HCT116 (cell line): Measurements from ENCODE around the gene TBATA. TPM values are rescaled to one million over a fixed set of nuclear protein-coding genes. Genes with fewer than 3 reads are reported as not detected.

Source experiments
- ATAC-seq: fragments of 200-7000 bp; cut with Tn5 transposase; 2 replicates; pipeline ENCODE4 v1.9.1; 2020; ENCODE audit warnings: mild to moderate bottlenecking, moderate library complexity
- BruUV-seq: library from RNA; stranded (reverse); fragments of 400-500 nt; replicated peaks from 2 replicates; lab custom pipeline; 2021; lab: Mats Ljungman, UMichigan
- CTCF ChIA-PET: fragments of 300-600 bp; sonication (Branson Sonifier 250); formaldehyde crosslinking; loops from one replicate; lab custom pipeline; 2021; ENCODE audit warnings: antibody characterized with exemption; lab: Charles Lee
- POLR2A ChIA-PET: fragments of 300-600, 350-600 bp; sonication (Branson Sonifier 250); formaldehyde crosslinking; loops from one replicate; lab custom pipeline; 2021; ENCODE audit warnings: antibody characterized with exemption; lab: Charles Lee
- RAD21 ChIA-PET, 2 experiments: fragments of 300-600 bp; sonication (Branson Sonifier 250); formaldehyde crosslinking; loops; one replicate each; lab custom pipeline; 2023; ENCODE audit warnings: low total read pairs in 2 of 2; ENCODE audit not compliant: uncharacterized antibody in 2 of 2, unreplicated experiment in 2 of 2, low non-redundant PET in 1 of 2; lab: Charles Lee
- DNase-seq: peaks from one replicate; pipeline ENCODE4 v3.0.0-alpha.2; 2010; ENCODE audit warnings: low read depth, low spot score
- H2AFZ ChIP-seq: fragments of 200-600 bp; shearing (Covaris generic), sonication (generic); 2 replicates; pipeline ENCODE4 v1.6.1; 2017; ENCODE audit warnings: low read depth, mixed run types, mixed read lengths, antibody characterized with exemption, low read length; ENCODE audit not compliant: poor library complexity, severe bottlenecking
- H3K27ac ChIP-seq: 2 replicates; pipeline ENCODE4 v1.5.1; 2012; ENCODE audit warnings: low read depth, low read length
- H3K27me3 ChIP-seq: fragments of 200-600 bp; sonication (generic); 2 replicates; pipeline ENCODE4 v1.6.1; 2016; ENCODE audit warnings: mixed run types, low read length, mixed read lengths; ENCODE audit not compliant: insufficient read depth
- H3K36me3 ChIP-seq, 2 experiments: fragments of 200-500 bp in 1 of 2; fragments of 200-600 bp in 1 of 2; sonication (Bioruptor generic) in 1 of 2; sonication (generic) in 1 of 2; 2 replicates each; pipeline versions ENCODE4 v1.5.1 to v1.6.1; 2014 to 2016; ENCODE audit warnings: low read length in 2 of 2, inconsistent platforms in 1 of 2, mixed read lengths in 1 of 2, mixed run types in 1 of 2; ENCODE audit not compliant: insufficient read depth in 2 of 2, control insufficient read depth in 1 of 2
- H3K4me1 ChIP-seq, 2 experiments: fragments of 200-600 bp in 1 of 2; sonication (generic) in 1 of 2; 2 replicates each; pipeline versions ENCODE4 v1.5.1 to v1.6.1; 2012 to 2017; ENCODE audit warnings: low read length in 2 of 2, inconsistent platforms in 1 of 2, mild to moderate bottlenecking in 1 of 2, mixed read lengths in 1 of 2, mixed run types in 1 of 2, moderate library complexity in 1 of 2; ENCODE audit not compliant: insufficient read depth in 2 of 2, control insufficient read depth in 1 of 2
- H3K4me2 ChIP-seq: fragments of 200-600 bp; sonication (generic); 2 replicates; pipeline ENCODE4 v1.6.1; 2017; ENCODE audit warnings: mixed run types, low read length, mixed read lengths
- H3K4me3 ChIP-seq, 2 experiments: fragments of 200-600 bp in 1 of 2; sonication (generic) in 1 of 2; replicated peaks in 1 of 2; 2 replicates each; pipeline ENCODE4 v1.5.1; 2011 to 2016; ENCODE audit warnings: low read length in 2 of 2, control low read depth in 1 of 2, low read depth in 1 of 2, mild to moderate bottlenecking in 1 of 2, mixed read lengths in 1 of 2, mixed run types in 1 of 2
- H3K79me2 ChIP-seq: fragments of 200-600 bp; sonication (generic); 2 replicates; pipeline ENCODE4 v1.6.1; 2017; ENCODE audit warnings: mild to moderate bottlenecking, mixed run types, low read length, moderate library complexity, mixed read lengths; ENCODE audit not compliant: insufficient read depth
- H3K9ac ChIP-seq: fragments of 200-600 bp; sonication (generic); 2 replicates; pipeline ENCODE4 v1.6.1; 2016; ENCODE audit warnings: low read length, mixed read lengths
- H3K9me2 ChIP-seq: fragments of 200-600 bp; sonication (generic), shearing (Covaris generic); 2 replicates; pipeline ENCODE4 v1.6.1; 2017; ENCODE audit warnings: mixed run types, mild to moderate bottlenecking, moderate library complexity; ENCODE audit not compliant: insufficient read depth
- H3K9me3 ChIP-seq, 2 experiments: fragments of 200-500 bp in 1 of 2; fragments of 200-600 bp in 1 of 2; sonication (Bioruptor generic) in 1 of 2; sonication (generic) in 1 of 2; 2 replicates each; pipeline ENCODE4 v1.6.1; 2014 to 2017; ENCODE audit warnings: low read length in 2 of 2, mixed read lengths in 2 of 2, inconsistent platforms in 1 of 2, low read depth in 1 of 2, mild to moderate bottlenecking in 1 of 2, mixed run types in 1 of 2, moderate library complexity in 1 of 2; ENCODE audit not compliant: control insufficient read depth in 1 of 2, insufficient read depth in 1 of 2
- H4K20me1 ChIP-seq: fragments of 200-600 bp; sonication (generic), shearing (Covaris generic); 2 replicates; pipeline ENCODE4 v1.6.1; 2017; ENCODE audit warnings: mixed run types, mild to moderate bottlenecking, moderate library complexity; ENCODE audit not compliant: insufficient read depth
- CBX3 ChIP-seq: IDR thresholded peaks from 2 replicates; pipeline ENCODE4 v1.6.1; 2012; ENCODE audit warnings: low read depth
- CEBPB ChIP-seq: IDR thresholded peaks from 2 replicates; pipeline ENCODE4 v1.6.1; 2012; ENCODE audit warnings: low read depth
- EGR1 ChIP-seq: IDR thresholded peaks from 2 replicates; pipeline ENCODE4 v1.6.1; 2012; ENCODE audit warnings: low read depth
- ELF1 ChIP-seq: IDR thresholded peaks from 2 replicates; pipeline ENCODE4 v1.6.1; 2012; ENCODE audit warnings: low read depth, borderline replicate concordance
- EZH2 ChIP-seq: fragments of 200-600 bp; sonication (generic); IDR thresholded peaks from 2 replicates; pipeline ENCODE4 v1.6.1; 2017; ENCODE audit warnings: antibody characterized with exemption, mixed run types
- FOSL1 ChIP-seq: IDR thresholded peaks from 2 replicates; pipeline ENCODE4 v1.6.1; 2012; ENCODE audit warnings: low read depth
- JUND ChIP-seq: IDR thresholded peaks from 2 replicates; pipeline ENCODE4 v1.6.1; 2012
- MAX ChIP-seq: IDR thresholded peaks from 2 replicates; pipeline ENCODE4 v1.6.1; 2012
- RAD21 ChIP-seq: IDR thresholded peaks from 2 replicates; pipeline ENCODE4 v1.6.1; 2012; ENCODE audit warnings: low read depth, mild to moderate bottlenecking
- SIN3A ChIP-seq: IDR thresholded peaks from 2 replicates; pipeline ENCODE4 v1.6.1; 2012; ENCODE audit warnings: low read depth
- SP1 ChIP-seq: IDR thresholded peaks from 2 replicates; pipeline ENCODE4 v1.6.1; 2012; ENCODE audit warnings: low read depth
- SRF ChIP-seq: IDR thresholded peaks from 2 replicates; pipeline ENCODE4 v1.6.1; 2012; ENCODE audit warnings: low read depth
- TCF7L2 ChIP-seq: IDR thresholded peaks from 2 replicates; pipeline ENCODE4 v1.7.0; 2011; ENCODE audit warnings: borderline replicate concordance, inconsistent platforms; ENCODE audit not compliant: insufficient read depth, insufficient read length; ENCODE audit errors: extremely low read depth
- YY1 ChIP-seq: IDR thresholded peaks from 2 replicates; pipeline ENCODE4 v1.6.1; 2011; ENCODE audit warnings: low read length, low read depth, moderate library complexity, mild to moderate bottlenecking; ENCODE audit not compliant: insufficient replicate concordance; ENCODE audit errors: extremely low read depth
- ZBTB33 ChIP-seq: IDR thresholded peaks from 2 replicates; pipeline ENCODE4 v1.6.1; 2011; ENCODE audit warnings: mild to moderate bottlenecking, low read length, moderate library complexity; ENCODE audit not compliant: insufficient replicate concordance; ENCODE audit errors: extremely low read depth
- intact Hi-C: fragments of 100-400 bp; cut with micrococcal nuclease; formaldehyde crosslinking; loops from 2 replicates; pipeline ENCODE4 v1.10.0; 2022
- total RNA-seq: library from RNA; stranded (reverse); gene quantifications from one replicate; pipeline ENCODE4 v1.2.1, GENCODE V29; 2021; ENCODE audit not compliant: unreplicated experiment
- TF ChIP-seq, protein P1 (sequence below): IDR thresholded peaks from 2 replicates; pipeline ENCODE4 v1.6.1; 2012
- TF ChIP-seq, protein P2 (sequence below), 3 experiments: fragments of 200-600 bp in 1 of 3; sonication (generic) in 1 of 3; IDR thresholded peaks in 2 of 3; conservative IDR thresholded peaks in 1 of 3; 2 replicates each; pipeline ENCODE4 v1.5.1; 2012 to 2017; ENCODE audit warnings: low read depth in 2 of 3, low read length in 2 of 3, antibody characterized with exemption in 1 of 3, borderline replicate concordance in 1 of 3, control low read depth in 1 of 3, mild to moderate bottlenecking in 1 of 3, mixed read lengths in 1 of 3, mixed run types in 1 of 3, moderate library complexity in 1 of 3; ENCODE audit not compliant: insufficient read depth in 1 of 3
- TF ChIP-seq, protein P3 (sequence below): IDR thresholded peaks from 2 replicates; pipeline ENCODE4 v1.6.1; 2012; ENCODE audit warnings: low read depth

The TBATA gene
- total RNA-seq, 1 experiment from 2014 or later: not detected

DNA sequence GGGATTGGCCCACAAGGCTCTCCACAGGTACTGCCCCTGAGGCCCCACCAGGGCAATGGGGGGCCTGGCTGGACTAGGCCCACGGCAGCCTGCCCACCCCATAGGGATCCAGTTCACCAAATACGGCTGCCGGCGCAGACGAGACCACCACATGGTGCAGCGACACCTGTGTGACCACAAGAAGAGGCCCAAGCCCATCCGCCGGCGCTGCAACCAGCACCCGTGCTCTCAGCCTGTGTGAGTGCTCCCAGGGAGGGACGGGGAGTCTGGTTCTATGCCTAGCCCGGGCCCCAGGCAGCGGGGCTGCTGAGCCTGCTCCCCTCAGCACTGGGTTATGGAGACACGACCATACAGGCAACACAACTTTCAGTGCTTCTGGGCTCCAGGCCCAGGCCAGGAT, 33.2 kb downstream of the TBATA start:
- RAD21 ChIA-PET: no interaction called here
- H3K4me1 ChIP-seq: peaks cover 10 to 33% of the 10 kb centered on the region in 2 experiments
- intact Hi-C loops: no loop called here

More for the DNA sequence above, 33.2 kb downstream of the TBATA start:
- H3K4me3 ChIP-seq: no peak overlapping the region
- H3K27me3 ChIP-seq: no peaks in the 10 kb centered on the region
- H3K36me3 ChIP-seq: peaks cover 0 to 2% of the 10 kb centered on the region in 2 experiments; a peak in 2 of 4 replicates
- ChIA-PET POLR2A (no interaction called here), CTCF (no interaction called here)
- TF ChIP-seq FOSL1 (no peak), ELF1 (no peak), CEBPB (no peak), CBX3 (no peak), MAX (no peak), YY1 (no peak), SP1 (no peak), EGR1 (no peak), SIN3A (no peak), JUND (no peak), EZH2 (no peak), ZBTB33 (no peak), SRF (no peak), RAD21 (no peak), TCF7L2 (no peak)
- TF ChIP-seq, protein P1, sequence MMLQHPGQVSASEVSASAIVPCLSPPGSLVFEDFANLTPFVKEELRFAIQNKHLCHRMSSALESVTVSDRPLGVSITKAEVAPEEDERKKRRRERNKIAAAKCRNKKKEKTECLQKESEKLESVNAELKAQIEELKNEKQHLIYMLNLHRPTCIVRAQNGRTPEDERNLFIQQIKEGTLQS: no peak
- TF ChIP-seq, protein P2, sequence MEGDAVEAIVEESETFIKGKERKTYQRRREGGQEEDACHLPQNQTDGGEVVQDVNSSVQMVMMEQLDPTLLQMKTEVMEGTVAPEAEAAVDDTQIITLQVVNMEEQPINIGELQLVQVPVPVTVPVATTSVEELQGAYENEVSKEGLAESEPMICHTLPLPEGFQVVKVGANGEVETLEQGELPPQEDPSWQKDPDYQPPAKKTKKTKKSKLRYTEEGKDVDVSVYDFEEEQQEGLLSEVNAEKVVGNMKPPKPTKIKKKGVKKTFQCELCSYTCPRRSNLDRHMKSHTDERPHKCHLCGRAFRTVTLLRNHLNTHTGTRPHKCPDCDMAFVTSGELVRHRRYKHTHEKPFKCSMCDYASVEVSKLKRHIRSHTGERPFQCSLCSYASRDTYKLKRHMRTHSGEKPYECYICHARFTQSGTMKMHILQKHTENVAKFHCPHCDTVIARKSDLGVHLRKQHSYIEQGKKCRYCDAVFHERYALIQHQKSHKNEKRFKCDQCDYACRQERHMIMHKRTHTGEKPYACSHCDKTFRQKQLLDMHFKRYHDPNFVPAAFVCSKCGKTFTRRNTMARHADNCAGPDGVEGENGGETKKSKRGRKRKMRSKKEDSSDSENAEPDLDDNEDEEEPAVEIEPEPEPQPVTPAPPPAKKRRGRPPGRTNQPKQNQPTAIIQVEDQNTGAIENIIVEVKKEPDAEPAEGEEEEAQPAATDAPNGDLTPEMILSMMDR (IDR thresholded peaks at IDR 0.05 in 2 of 3, conservative IDR thresholded peaks at IDR 0.05 in 1 of 3; ENCODE audit: borderline replicate concordance in 1 of 3, insufficient read depth in 1 of 3, low read depth in 2 of 3, low read length in 2 of 3): no peak
- TF ChIP-seq, protein P3, sequence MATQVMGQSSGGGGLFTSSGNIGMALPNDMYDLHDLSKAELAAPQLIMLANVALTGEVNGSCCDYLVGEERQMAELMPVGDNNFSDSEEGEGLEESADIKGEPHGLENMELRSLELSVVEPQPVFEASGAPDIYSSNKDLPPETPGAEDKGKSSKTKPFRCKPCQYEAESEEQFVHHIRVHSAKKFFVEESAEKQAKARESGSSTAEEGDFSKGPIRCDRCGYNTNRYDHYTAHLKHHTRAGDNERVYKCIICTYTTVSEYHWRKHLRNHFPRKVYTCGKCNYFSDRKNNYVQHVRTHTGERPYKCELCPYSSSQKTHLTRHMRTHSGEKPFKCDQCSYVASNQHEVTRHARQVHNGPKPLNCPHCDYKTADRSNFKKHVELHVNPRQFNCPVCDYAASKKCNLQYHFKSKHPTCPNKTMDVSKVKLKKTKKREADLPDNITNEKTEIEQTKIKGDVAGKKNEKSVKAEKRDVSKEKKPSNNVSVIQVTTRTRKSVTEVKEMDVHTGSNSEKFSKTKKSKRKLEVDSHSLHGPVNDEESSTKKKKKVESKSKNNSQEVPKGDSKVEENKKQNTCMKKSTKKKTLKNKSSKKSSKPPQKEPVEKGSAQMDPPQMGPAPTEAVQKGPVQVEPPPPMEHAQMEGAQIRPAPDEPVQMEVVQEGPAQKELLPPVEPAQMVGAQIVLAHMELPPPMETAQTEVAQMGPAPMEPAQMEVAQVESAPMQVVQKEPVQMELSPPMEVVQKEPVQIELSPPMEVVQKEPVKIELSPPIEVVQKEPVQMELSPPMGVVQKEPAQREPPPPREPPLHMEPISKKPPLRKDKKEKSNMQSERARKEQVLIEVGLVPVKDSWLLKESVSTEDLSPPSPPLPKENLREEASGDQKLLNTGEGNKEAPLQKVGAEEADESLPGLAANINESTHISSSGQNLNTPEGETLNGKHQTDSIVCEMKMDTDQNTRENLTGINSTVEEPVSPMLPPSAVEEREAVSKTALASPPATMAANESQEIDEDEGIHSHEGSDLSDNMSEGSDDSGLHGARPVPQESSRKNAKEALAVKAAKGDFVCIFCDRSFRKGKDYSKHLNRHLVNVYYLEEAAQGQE: no peak
- no TSS peak for BruUV-seq
- H3K9me2 ChIP-seq: no peaks in the 10 kb centered on the region
- no peak overlapping the region for H3K27ac ChIP-seq
- no peak overlapping the region for H2AFZ ChIP-seq
- ATAC-seq (no peak), DNase-seq (no peak)
- H3K9ac ChIP-seq: no peak overlapping the region
- H3K9me3 ChIP-seq: no peaks in the 10 kb centered on the region
- no peaks in the 10 kb centered on the region for H4K20me1 ChIP-seq
- H3K79me2 ChIP-seq: no peaks in the 10 kb centered on the region
- no peak overlapping the region for H3K4me2 ChIP-seq
